HL-60/S4 treated with phorbol 12-myristate 13-acetate at 8.2 ng/mL for 4 days and 3 days (cell line): ENCODE measurements around the gene KRTAP5-5.
"Not testable (repeated sequence)": the region's sequence is repeated elsewhere in the genome, so short reads cannot be mapped to it uniquely, and the experiment has no call there.

Experiments
- in situ Hi-C: fragments of 300-500 bp; cut with MboI; formaldehyde crosslinking; loops from 2 replicates; pipeline ENCODE4 v1.15.0; 2022; ENCODE audit warnings: low sequenced_read_pairs

KRTAP5-5 gene, protein sequence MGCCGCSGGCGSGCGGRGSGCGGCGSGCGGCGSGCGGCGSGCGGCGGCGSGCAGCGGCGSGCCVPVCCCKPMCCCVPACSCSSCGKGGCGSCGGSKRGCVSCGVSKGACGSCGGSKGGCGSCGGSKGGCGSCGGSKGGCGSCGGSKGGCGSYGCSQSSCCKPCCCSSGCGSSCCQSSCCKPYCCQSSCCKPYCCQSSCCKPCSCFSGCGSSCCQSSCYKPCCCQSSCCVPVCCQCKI

DNA sequence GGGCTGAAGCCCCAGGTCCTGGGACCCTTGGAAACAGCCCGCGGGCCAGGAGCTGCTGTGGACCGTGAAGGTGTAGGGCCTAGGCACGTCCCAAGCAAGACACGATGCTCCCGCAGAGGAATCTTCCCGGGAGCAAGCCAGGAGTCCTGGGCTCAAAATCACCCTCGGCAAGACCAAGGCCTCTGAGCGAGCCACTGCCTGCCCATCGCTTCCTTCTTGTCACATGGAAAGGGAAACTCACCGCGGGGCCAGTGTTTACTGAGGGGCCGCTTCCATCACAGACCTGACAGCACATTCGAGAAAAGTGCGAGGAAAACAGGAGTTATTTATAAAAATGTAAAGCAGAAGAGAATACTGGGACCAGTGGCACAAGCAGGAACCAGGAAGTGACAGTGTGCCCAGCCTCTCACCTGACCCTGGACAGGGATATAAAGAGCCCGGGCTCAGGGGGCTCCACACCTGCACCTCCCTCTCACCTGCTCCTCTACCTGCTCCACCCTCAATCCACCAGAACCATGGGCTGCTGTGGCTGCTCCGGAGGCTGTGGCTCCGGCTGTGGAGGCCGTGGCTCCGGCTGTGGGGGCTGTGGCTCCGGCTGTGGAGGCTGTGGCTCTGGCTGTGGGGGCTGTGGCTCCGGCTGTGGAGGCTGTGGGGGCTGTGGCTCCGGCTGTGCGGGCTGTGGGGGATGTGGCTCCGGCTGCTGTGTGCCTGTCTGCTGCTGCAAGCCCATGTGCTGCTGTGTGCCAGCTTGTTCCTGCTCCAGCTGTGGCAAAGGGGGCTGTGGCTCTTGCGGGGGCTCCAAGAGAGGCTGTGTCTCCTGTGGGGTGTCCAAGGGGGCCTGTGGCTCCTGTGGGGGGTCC, at the start of gene KRTAP5-5:
Gene KRTAP5-5, plus strand, starts transcription at position 450 of the 860 bp plus-strand sequence. Its CDS starts 66 bp downstream, at position 516.
- in situ Hi-C loops, result no loop called here

DNA sequence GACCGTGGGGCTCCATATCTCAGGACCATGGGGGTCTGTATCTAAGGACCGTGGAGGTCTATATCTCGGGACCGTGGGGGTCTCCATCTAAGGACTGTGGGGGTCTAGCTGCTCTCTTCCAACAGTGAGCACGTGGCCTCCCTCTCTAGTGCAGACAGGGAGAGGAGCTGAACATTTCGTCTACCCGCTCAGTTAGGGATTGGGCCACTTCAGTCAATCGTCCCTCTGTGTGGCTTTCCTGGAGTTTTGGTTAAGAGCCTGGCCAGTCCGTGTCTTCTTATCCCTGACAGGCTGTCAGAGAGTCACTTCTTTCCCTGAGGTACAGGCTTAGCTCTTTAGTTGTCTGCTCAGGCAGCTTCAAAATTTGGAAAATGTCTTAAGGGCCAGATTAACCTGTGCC, 47.6 kb upstream of the KRTAP5-5 start:
- in situ Hi-C loops, result no loop called here

DNA sequence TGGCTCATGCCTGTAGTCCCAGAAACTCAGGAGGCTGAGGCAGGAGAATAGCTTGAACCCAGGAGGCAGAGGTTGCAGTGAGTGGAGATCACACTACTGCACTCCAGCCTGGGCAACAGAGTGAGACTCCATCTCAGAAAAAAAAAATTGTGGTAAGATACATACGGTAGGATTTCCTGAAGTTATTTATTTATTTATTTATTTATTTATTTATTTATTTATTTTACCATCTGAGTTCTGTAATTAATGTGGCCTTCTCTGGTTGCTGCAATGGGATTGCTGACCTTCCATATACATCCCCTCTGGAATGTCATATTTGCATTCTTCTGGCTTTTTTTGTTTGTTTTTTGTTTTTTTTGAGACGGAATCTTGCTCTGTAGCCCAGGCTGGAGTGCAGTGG, 46.7 kb upstream of the KRTAP5-5 start:
- in situ Hi-C loops, result not testable (repeated sequence)

DNA sequence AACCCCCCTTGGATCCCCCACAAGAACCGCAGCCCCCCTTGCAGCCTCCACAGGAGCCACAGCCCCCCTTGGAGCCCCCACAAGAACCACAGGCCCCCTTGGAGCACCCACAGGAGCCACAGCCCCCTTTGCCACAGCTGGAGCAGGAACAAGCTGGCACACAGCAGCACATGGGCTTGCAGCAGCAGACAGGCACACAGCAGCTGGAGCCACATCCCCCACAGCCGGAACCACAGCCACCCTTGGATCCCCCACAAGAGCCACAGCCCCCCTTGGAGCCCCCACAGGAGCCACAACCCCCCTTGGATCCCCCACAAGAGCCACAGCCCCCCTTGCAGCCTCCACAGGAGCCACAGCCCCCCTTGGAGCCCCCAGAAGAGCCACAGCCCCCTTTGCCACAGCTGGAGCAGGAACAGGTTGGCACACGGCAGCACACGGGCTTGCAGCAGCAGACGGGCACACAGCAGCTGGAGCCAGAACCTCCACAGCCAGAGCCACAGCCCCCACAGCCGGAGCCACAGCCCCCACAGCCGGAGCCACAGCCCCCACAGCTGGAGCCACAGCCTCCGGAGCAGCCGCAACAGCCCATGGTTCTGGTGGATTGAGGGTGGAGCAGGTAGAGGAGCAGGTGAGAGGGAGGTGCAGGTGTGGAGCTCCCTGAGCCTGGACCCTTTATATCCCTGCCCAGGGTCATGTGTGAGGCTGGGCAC, 44.8 kb upstream of the KRTAP5-5 start, which contains the start of gene KRTAP5-1:
Gene KRTAP5-1, minus strand, starts transcription at position 623 of the 710 bp plus-strand sequence. Its CDS starts 34 bp downstream, at position 589.
- in situ Hi-C loops, result not testable (repeated sequence)

DNA sequence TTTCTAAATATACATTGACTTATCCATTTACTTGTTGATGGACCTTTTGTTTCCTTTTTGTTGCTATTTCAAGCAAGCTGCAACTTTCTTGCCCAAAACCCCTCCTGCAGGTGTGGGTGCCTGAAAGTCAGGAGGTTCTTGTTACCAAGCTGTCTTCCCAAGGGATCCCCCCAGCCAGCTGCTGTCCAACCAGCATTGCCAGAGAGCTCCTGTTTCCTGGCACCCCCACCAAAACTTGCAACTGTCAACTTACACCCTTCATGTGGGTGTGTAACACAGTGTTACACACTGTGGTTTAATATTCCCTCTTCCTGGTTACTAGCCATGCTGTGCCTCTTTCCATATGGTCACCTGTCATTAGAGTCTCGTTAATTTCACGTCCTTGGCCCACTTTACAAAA, 42.9 kb upstream of the KRTAP5-5 start:
- in situ Hi-C loops, result no loop called here

DNA sequence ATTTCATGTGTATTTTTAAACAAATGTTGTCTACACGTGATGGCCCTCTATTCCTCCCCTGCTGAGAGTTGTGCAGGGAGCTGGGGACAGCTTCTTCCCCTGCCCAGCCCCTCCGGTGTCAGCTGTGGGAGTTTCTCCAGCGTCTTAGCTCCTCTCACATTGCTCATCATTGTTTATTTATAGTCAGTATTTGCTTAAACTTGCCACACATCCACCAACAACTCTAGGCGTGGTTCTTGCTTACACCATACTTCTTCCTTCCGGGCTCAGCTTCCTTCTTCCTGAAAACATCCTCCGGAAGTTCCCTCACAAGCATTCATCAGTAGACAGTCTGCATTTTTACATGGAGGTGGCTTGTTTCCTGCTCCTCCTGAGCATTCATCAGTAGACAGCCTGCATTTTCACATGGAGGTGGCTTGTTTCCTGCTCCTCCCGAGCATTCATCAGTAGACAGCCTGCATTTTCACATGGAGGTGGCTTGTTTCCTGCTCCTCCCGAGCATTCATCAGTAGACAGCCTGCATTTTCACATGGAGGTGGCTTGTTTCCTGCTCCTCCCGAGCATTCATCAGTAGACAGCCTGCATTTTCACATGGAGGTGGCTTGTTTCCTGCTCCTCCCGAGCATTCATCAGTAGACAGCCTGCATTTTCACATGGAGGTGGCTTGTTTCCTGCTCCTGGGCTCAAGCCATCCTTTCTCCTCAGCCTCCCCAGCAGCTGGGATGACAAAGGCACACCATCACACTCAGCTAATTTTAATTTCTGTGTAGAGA, 40.2 kb upstream of the KRTAP5-5 start:
- in situ Hi-C loops, result not testable (repeated sequence)

DNA sequence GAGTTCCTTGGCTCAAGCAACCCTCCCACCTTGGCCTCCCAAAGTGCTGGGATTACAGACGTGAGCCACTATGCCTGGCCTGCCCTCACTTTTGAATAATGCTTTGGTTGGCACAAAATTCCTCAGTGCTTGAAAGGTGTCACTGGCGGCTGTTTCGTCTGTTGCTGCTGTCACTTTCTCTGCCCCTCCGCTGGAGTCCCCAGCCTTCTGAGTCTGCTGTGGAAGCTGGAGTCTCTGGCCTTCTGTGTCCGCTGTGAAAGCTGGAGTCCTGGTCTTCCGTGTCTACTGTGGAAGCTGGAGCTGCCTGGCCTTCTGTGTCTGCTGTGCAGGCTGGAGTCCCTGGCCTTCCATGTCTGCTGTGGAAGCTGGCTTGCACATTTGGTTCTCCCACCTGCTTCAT, 39.6 kb upstream of the KRTAP5-5 start:
- in situ Hi-C loops, result no loop called here

DNA sequence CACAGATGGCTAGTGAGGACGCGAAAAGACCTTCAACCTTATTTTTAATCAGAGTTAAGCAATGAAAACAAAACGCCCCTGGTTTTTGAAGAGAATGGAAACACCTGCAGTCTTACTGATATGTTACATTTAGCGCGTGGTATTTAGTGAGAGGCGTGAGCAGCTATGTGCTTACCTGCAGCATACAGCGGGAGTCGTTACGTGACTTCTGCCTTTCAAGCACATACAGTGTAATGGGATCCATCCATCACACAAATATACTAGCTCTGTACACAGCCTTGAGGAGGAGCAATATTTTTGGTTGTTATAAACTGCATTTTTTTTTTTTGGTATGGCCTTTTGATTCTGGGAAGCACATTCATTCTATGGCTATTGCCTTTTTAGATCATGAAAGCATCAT, 36.9 kb upstream of the KRTAP5-5 start:
- in situ Hi-C loops, result no loop called here

DNA sequence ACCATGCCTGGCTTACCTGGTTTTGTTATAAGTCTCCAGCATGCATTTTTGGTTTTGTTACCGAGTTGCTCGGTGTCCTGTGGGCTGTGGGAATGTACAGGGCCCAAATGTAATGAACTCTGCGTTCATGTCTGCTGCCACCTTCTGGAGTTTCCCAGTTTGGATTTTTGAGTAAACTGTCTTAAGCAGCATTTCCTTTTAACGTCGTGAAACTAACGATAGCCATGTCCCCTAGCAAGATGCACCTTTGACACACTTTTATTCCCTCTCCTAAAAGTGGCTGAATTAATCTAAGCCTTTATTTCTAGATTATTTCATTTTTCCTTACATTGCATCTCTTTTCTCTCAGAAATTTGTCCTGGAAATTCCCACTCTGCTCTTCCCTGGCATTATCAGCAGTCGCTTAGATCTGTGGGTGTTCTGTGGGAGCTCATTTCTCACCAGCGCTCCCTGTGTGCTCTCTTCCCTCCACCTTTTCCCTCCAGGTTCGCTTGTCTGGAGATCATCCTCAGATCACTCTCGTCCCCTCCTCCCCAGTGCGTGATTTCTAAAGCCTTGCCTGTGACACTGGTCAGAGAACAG, 33.5 kb upstream of the KRTAP5-5 start:
- in situ Hi-C loops, result not testable (repeated sequence)

DNA sequence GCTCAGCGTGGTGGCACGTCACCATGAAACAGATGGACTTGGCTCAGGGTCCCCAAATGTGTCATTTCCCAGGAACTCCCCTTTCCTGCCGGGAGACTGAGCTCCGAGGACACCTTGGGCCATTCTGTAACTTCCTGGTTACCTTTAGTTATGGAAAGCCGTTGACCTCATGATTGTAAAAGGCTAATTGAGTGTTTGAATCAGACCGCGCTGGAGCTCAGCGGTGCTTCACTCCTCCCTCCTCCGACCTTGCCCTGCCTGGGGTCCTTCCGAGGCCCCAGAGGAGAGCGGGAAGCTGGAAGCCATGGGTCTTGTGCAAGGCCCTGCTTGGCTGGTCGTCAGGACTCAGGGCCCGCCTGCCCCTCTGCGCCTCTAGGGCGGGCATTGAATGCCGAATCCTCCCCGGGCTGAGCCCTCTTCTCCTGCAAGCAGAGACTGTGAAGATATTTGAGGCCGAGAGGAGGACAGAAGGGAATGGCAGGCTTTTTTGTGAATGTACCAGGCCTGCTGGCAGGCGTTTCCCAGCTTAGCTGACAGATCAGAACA, 32.9 kb upstream of the KRTAP5-5 start:
- in situ Hi-C loops, result not testable (repeated sequence)

DNA sequence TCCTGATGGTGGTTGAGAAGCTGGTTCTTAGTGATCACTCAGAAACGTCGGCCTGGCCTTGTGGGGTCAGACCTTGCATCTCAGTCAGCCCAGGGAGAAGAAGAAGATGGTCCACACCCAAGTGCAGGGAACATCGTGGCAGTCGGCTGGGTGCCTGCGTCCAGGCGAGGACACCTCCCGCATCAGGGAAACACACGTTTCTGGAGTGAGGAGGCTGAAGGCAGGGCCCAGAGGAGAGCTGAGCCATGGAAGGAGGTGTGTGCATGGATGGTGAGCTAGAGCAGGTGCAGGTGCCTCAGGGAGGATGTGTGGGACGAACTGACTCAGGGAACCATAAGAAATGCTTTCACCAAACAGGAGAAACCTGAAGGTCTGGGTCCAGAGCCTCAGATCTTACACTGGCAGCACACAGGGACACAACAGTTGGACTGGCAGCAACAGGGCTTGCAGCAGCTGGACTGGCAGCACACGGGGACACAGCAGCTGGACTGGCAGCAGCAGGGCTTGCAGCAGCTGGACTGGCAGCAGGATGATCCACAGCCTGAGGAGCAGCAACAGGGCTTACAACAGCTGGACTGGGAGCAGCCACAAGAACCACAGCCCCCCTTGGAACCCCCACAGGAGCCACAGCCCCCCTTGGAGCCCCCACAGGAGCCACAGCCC, 32.1 kb upstream of the KRTAP5-5 start:
- in situ Hi-C loops, result no loop called here

DNA sequence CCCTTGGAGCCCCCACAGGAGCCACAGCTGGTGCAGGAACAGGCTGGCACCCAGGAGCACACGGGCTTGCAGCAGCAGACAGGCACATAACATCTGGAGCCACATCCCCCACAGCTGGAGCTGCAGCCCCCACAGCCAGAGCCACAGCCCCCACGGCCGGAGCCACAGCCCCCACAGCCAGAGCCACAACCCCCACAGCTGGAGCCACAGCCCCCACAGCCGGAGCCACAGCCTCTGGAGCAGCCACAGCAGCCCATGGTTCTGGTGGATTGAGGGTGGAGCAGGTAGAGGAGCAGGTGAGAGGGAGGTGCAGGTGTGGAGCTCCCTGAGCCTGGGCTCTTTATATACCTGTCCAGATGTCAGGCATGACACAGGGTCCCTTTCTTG, 31.6 kb upstream of the KRTAP5-5 start, which contains the start of gene KRTAP5-2:
Gene KRTAP5-2, minus strand, starts transcription at position 301 of the 387 bp plus-strand sequence. Its CDS starts 44 bp downstream, at position 257.
- in situ Hi-C loops, result no loop called here

DNA sequence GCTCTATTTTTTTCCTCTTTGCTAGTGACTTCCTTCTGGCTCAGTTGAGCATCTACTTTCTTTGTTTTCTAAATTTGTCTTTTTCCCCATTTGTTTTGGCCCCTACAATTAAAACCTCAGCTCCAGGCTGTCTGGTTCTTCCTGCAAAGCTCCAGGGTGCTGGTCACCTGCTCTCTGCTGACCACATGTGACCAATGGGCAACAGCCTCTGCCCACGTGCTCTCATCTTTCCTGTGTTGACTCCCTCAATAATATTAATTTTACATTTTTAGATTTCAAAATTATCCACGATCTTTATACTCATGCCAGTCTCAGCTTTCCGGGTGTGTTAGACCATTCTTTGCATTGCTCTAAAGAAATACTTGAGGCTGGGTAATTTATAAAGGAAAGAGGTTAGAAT, 31.2 kb upstream of the KRTAP5-5 start:
- in situ Hi-C loops, result not testable (repeated sequence)

DNA sequence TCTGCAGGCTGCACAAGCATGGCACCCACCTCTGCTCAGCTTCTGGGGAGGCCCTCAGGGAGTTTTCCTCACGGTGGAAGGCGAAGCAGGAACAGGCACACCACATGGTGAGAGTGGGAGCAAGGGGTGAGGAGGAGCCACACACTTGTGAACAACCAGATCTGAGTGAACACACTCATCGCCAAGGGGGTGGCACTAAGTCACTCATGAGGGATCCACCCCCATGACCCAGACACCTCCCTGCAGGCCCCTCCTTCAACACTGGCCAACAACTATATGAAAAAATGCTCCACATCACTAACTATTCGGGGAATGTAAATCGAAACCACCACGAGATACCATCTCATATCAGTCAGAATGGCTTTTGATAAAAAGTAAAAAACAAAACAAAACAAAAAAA, 30.8 kb upstream of the KRTAP5-5 start:
- in situ Hi-C loops, result no loop called here

DNA sequence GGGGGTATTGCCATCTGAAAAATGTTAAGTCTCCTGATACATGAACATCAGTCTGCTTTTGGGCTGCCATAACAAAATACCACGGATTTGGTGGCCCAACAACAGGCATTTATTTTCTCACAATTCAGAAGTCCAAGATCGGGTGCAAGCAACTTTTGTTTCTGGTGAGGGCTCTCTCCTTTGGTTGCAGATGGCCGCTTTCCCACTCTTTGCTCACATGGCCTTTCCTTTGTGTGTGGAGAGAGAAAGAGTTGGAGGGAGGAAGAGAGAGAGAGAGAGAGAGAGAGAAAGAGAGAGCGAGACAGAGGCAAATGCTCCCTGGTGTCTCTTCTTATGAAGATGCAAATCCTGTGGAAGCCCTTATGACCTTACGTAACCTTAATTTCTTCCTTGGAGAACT, 28.9 kb upstream of the KRTAP5-5 start:
- in situ Hi-C loops, result no loop called here

DNA sequence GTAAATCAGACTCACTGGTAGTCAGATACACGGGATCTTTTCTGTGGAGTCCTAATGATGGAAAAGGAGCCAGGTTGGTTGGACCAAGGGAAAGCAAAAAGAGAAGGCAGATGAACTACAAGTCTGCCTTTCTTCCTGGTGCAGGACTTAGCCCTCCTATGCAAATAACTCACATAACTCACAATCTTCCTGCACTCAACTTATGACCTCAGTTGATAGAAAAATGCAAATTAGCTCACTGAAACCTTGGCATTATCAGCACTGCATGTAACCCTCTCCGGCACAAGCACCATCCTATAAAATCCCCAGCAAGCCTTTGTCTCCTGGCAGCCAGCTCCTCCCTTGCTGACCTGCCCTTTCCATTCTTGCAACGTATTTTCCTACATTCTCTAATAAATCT, 27.9 kb upstream of the KRTAP5-5 start:
- in situ Hi-C loops, result not testable (repeated sequence)

DNA sequence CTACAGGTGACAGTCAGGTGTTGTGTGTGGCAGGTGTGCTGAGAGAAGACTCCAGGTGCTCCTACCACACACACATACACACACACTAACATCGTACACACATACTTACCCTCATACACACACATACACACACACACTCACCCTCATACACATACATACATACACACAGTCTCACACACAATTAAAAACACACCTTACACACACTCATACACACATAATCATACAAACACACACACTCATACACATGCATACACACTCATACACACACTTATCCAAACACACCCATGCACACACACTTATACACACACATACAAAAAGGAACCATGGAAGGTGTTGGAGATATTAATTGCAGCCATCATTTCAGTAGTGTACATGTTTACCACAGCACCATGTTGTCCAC, 25.9 kb upstream of the KRTAP5-5 start:
- in situ Hi-C loops, result no loop called here

DNA sequence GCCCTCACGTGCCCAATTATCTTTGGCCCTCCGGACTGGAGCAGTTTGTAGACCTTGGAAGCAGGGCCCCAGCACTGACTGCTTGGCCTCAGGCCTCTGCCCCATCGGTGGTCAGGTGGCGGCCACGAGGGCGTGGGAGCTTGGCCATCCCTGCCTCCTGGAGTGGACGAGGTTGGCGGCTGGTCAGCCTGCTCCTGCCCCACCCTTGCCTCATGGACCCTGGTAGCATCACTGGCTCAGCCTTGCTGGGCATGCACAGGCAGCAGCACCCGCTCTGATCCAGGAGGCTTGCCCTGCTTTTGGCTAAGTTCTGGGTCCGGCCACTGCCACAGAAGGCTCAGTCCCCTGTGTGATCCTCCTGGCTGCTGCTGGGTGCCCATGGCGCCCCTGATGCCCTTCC, 25.4 kb upstream of the KRTAP5-5 start:
- in situ Hi-C loops, result no loop called here

DNA sequence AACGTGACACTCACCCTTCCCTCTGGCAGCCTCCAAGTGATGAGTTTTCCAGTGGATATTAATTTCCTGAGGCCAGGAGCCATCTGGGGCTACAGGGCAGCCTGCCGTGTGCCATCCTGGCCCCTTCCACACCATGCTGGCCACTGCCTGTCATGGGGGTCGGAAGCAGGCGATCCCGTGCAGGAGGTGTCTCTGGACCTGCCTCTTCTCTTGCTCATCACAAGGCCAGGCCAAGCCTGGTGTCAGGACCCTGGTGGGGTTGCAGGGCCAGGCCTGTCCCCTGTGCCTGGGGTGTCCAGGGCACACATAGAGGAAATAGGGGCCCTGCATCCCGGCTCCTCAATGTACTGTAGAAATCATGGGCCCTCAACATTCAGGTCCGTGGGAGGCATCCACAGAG, 24.9 kb upstream of the KRTAP5-5 start:
- in situ Hi-C loops, result no loop called here
